PC-9 (cell line): Measurements from ENCODE around the gene SRSF6.

Experiments
- CTCF ChIP-seq: fragments of 200-600 bp; sonication (generic); conservative IDR thresholded peaks from 2 replicates; pipeline ENCODE4 v1.6.1; 2017; ENCODE audit warnings: mixed run types, antibody characterized with exemption, mild to moderate bottlenecking, moderate library complexity
- EZH2 ChIP-seq: fragments of 200-600 bp; sonication (generic); IDR thresholded peaks from 2 replicates; pipeline ENCODE4 v1.8.0; 2017; ENCODE audit warnings: antibody characterized with exemption, low read depth

- TF ChIP-seq CTCF, result no peak
- TF ChIP-seq EZH2, result no peak
These were observed 777 bp downstream of the SRSF6 start for GRCh38 chr20:43458422-43458924.
